Kidney (tissue), 14 donors: Measurements from ENCODE around the gene TTC7B. TPM values are rescaled to one million over a fixed set of nuclear protein-coding genes. Genes with fewer than 3 reads are reported as not detected.

Experiments
- DNase-seq, 5 donors: peaks; one replicate each; pipeline ENCODE4 v3.0.0-alpha.2; 2013 to 2020
- FAIRE-seq: peaks from 2 replicates; lab custom pipeline; 2012; peaks lifted over from hg19 to GRCh38; lab: Jason Lieb, UNC
- H3K27ac ChIP-seq, 2 donors: one replicate each; pipeline ENCODE4 v1.7.0; 2013; ENCODE audit warnings: low read depth in 2 of 2, low read length in 2 of 2, inconsistent platforms in 1 of 2
- H3K27me3 ChIP-seq: one replicate; pipeline ENCODE4 v1.7.1; 2013; ENCODE audit warnings: low read length, inconsistent platforms; ENCODE audit not compliant: control insufficient read depth, insufficient read depth
- H3K36me3 ChIP-seq, 3 donors: one replicate each; pipeline versions ENCODE4 v1.7.0 to v1.7.1; 2013; ENCODE audit warnings: low read length in 3 of 3, control low read depth in 1 of 3, inconsistent platforms in 1 of 3; ENCODE audit not compliant: insufficient read depth in 3 of 3, control insufficient read depth in 2 of 3
- H3K4me1 ChIP-seq, 3 donors: one replicate each; pipeline versions ENCODE4 v1.7.0 to v1.7.1; 2013; ENCODE audit warnings: low read length in 3 of 3, inconsistent platforms in 1 of 3, low read depth in 1 of 3; ENCODE audit not compliant: control insufficient read depth in 2 of 3, insufficient read depth in 2 of 3
- H3K4me3 ChIP-seq, 3 donors: one replicate each; pipeline versions ENCODE4 v1.7.0 to v1.8.1; 2013; ENCODE audit warnings: low read length in 3 of 3, control low read depth in 1 of 3, inconsistent platforms in 1 of 3
- H3K9ac ChIP-seq, 3 donors: one replicate each; pipeline versions ENCODE4 v1.7.0 to v1.7.1; 2013; ENCODE audit warnings: low read length in 3 of 3, control low read depth in 1 of 3, inconsistent platforms in 1 of 3
- H3K9me3 ChIP-seq, 3 donors: one replicate each; pipeline versions ENCODE4 v1.7.0 to v1.7.1; 2013; ENCODE audit warnings: low read length in 3 of 3, control low read depth in 1 of 3, inconsistent platforms in 1 of 3; ENCODE audit not compliant: control insufficient read depth in 2 of 3, insufficient read depth in 1 of 3
- CTCF ChIP-seq: IDR thresholded peaks from 3 replicates; pipeline ENCODE4 v1.5.1; 2012; ENCODE audit warnings: mild to moderate bottlenecking, moderate library complexity, borderline replicate concordance; ENCODE audit not compliant: insufficient read depth; ENCODE audit errors: extremely low read depth
- intact Hi-C: fragments of 100-400 bp; cut with DNase I; formaldehyde crosslinking; loops from one replicate; pipeline ENCODE4 v1.11.1; 2022
- polyA plus RNA-seq: library from polyadenylated mRNA; stranded (reverse); fragments of 350-450 nt; fragmentation: Illumina TruSeq; extraction: RNeasy Lipid Tissue Mini Kit (QIAGEN cat#74804); gene quantifications from one replicate; pipeline ENCODE4 v1.2.3, GENCODE V29; 2014; ENCODE audit warnings: low read depth, low replicate concordance; ENCODE audit not compliant: insufficient read depth
- total RNA-seq: library from RNA; stranded (reverse); fragmentation: NEBNext Ultra II Directional; extraction: Animal tissue kit (Norgen Biotek cat#: 25700); gene quantifications from one replicate; pipeline ENCODE4 v1.2.1, GENCODE V29; 2021
- donor health status: control.
- donor health status: control.
- donor health status: control.
- donor health status: control.
- donor health status: control.
- donor health status: DM: yes; HTN: yes; CAD: no.
- donor health status: Normal renal cell carcinoma (clear cell type).

TTC7B gene
- total and polyA plus RNA-seq, 2 donors from 2014 or later, result 23.4 to 48.3 TPM

GRCh38 chr14:90599748-90600507, 216.3 kb downstream of the TTC7B start:
- H3K4me1 ChIP-seq, result no peaks in the 10 kb centered on the region
- no peaks in the 10 kb centered on the region for H3K36me3 ChIP-seq
- H3K9me3 ChIP-seq, result no peaks in the 10 kb centered on the region
- intact Hi-C loops, result no loop called here
- H3K4me3 ChIP-seq, result no peak overlapping the region
- no peak overlapping the region for H3K9ac ChIP-seq
- no peaks in the 10 kb centered on the region for H3K27me3 ChIP-seq
- no peak for FAIRE-seq
- DNase-seq, result peak in 2 of 5 donors; percentile 30 to 31
- no peak overlapping the region for H3K27ac ChIP-seq
- peak; percentile 29 for TF ChIP-seq CTCF

DNA sequence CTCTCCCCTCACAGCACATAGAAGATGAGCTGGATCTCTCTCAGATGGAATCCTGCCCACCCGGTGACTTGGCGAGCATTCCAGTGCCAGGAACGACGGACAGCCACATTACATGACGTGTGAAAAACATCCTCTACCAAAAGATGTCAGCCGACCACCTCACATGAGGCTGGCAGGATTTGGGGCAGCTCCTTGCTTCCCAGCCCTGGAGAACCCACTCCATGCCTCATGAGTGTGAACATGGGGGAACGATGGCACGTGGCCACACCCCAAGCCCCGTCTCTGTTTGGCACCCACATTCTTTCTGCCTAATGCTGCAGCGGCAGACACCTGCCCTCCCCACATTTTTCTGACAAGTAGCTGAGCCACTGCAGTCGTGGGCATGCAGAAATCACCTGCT, 216.9 kb downstream of the TTC7B start:
- intact Hi-C loops, result no loop called here
- DNase-seq, result no peak
- H3K36me3 ChIP-seq, result no peaks in the 10 kb centered on the region
- no peak for FAIRE-seq
- no peak overlapping the region for H3K9ac ChIP-seq
- H3K4me1 ChIP-seq, result no peaks in the 10 kb centered on the region
- no peaks in the 10 kb centered on the region for H3K27me3 ChIP-seq
- H3K27ac ChIP-seq, result no peak overlapping the region
- H3K4me3 ChIP-seq, result no peak overlapping the region
- TF ChIP-seq CTCF, result no peak
- no peaks in the 10 kb centered on the region for H3K9me3 ChIP-seq

- H3K36me3 ChIP-seq, result no peaks in the 10 kb centered on the region
- intact Hi-C loops, result no loop called here
- DNase-seq, result no peak
- no peak for TF ChIP-seq CTCF
- no peak for FAIRE-seq
- no peak overlapping the region for H3K27ac ChIP-seq
- H3K27me3 ChIP-seq, result no peaks in the 10 kb centered on the region
- H3K9ac ChIP-seq, result no peak overlapping the region
- H3K4me3 ChIP-seq, result no peak overlapping the region
- H3K9me3 ChIP-seq, result no peaks in the 10 kb centered on the region
- H3K4me1 ChIP-seq, result no peaks in the 10 kb centered on the region
Observed at GRCh38 chr14:90597961-90598360, 218.3 kb downstream of the TTC7B start.
